ENCODE measurements around the gene PPP1R9B.

Gene PPP1R9B

GRCh38 chr17:50106393-50107131 is 43.9 kb downstream of the PPP1R9B start:
- Histone ChIP-seq H3K36me3 (ENCODE audit: insufficient read depth, low read length) (no peaks in the 10 kb centered on the region), H3K9ac (ENCODE audit: low read length) (no peak overlapping the region), H3K4me1 (ENCODE audit: insufficient read depth, low read length, severe bottlenecking) (no peaks in the 10 kb centered on the region), H3K27ac (ENCODE audit: low read depth, low read length, poor library complexity, severe bottlenecking) (no peak overlapping the region), H3K9me3 (ENCODE audit: low read length) (no peaks in the 10 kb centered on the region), H3K79me2 (ENCODE audit: insufficient read depth, low read length) (no peaks in the 10 kb centered on the region), H2AFZ (ENCODE audit: low read length) (no peak overlapping the region), H3K9me2 (ENCODE audit: low read depth, low read length) (no peaks in the 10 kb centered on the region), H3K4me3 (ENCODE audit: low read depth, low read length, poor library complexity, severe bottlenecking) (no peak overlapping the region), H4K20me1 (ENCODE audit: insufficient read depth, low read length) (no peaks in the 10 kb centered on the region), H3K27me3 (ENCODE audit: insufficient read depth, low read length) (no peaks in the 10 kb centered on the region), H3K4me2 (ENCODE audit: low read length) (no peak overlapping the region), H3F3A (ENCODE audit: insufficient read depth, low read length) (no peaks in the 10 kb centered on the region)
- TF ChIP-seq CTCF (IDR thresholded peaks at IDR 0.05; ENCODE audit: low read length), result no peak

GRCh38 chr17:50105811-50106210 is 44.7 kb downstream of the PPP1R9B start:
- no peaks in the 10 kb centered on the region for H3K27me3 ChIP-seq (ENCODE audit: insufficient read depth, low read length)
- H4K20me1 ChIP-seq (ENCODE audit: insufficient read depth, low read length), result no peaks in the 10 kb centered on the region
- no peaks in the 10 kb centered on the region for H3K9me3 ChIP-seq (ENCODE audit: low read length)
- H3K4me2 ChIP-seq (ENCODE audit: low read length), result no peak overlapping the region
- no peak overlapping the region for H3K27ac ChIP-seq (ENCODE audit: low read depth, low read length, poor library complexity, severe bottlenecking)
- no peaks in the 10 kb centered on the region for H3F3A ChIP-seq (ENCODE audit: insufficient read depth, low read length)
- no peaks in the 10 kb centered on the region for H3K79me2 ChIP-seq (ENCODE audit: insufficient read depth, low read length)
- H3K9me2 ChIP-seq (ENCODE audit: low read depth, low read length), result no peaks in the 10 kb centered on the region
- no peak for TF ChIP-seq CTCF (IDR thresholded peaks at IDR 0.05; ENCODE audit: low read length)
- TF ChIP-seq EZH2 (IDR thresholded peaks at IDR 0.05; ENCODE audit: borderline replicate concordance, low read length), result no peak
- H3K9ac ChIP-seq (ENCODE audit: low read length), result no peak overlapping the region
- H2AFZ ChIP-seq (ENCODE audit: low read length), result no peak overlapping the region
- H3K4me1 ChIP-seq (ENCODE audit: insufficient read depth, low read length, severe bottlenecking), result no peaks in the 10 kb centered on the region
- H3K4me3 ChIP-seq (ENCODE audit: low read depth, low read length, poor library complexity, severe bottlenecking), result no peak overlapping the region
- no peaks in the 10 kb centered on the region for H3K36me3 ChIP-seq (ENCODE audit: insufficient read depth, low read length)

- Histone ChIP-seq H3K9ac (ENCODE audit: low read length) (no peak overlapping the region), H3K4me1 (ENCODE audit: insufficient read depth, low read length, severe bottlenecking) (no peaks in the 10 kb centered on the region), H3K4me2 (ENCODE audit: low read length) (no peak overlapping the region), H4K20me1 (ENCODE audit: insufficient read depth, low read length) (no peaks in the 10 kb centered on the region), H3K9me2 (ENCODE audit: low read depth, low read length) (no peaks in the 10 kb centered on the region), H3K9me3 (ENCODE audit: low read length) (no peaks in the 10 kb centered on the region), H3F3A (ENCODE audit: insufficient read depth, low read length) (no peaks in the 10 kb centered on the region), H2AFZ (ENCODE audit: low read length) (no peak overlapping the region), H3K79me2 (ENCODE audit: insufficient read depth, low read length) (no peaks in the 10 kb centered on the region), H3K27ac (ENCODE audit: low read depth, low read length, poor library complexity, severe bottlenecking) (no peak overlapping the region), H3K4me3 (ENCODE audit: low read depth, low read length, poor library complexity, severe bottlenecking) (no peak overlapping the region), H3K36me3 (ENCODE audit: insufficient read depth, low read length) (no peaks in the 10 kb centered on the region), H3K27me3 (ENCODE audit: insufficient read depth, low read length) (no peaks in the 10 kb centered on the region)
- no peak for TF ChIP-seq EZH2 (IDR thresholded peaks at IDR 0.05; ENCODE audit: borderline replicate concordance, low read length)
- TF ChIP-seq CTCF (IDR thresholded peaks at IDR 0.05; ENCODE audit: low read length), result no peak
Observed at GRCh38 chr17:50103941-50104340, 46.5 kb downstream of the PPP1R9B start.
